CD14-positive monocyte (primary cell): Measurements from ENCODE around the gene PRMT2. TPM values are rescaled to one million over a fixed set of nuclear protein-coding genes. Genes with fewer than 3 reads are reported as not detected.

Source experiments
- DNase-seq, 3 donors: peaks; one replicate each; pipeline ENCODE4 v3.0.0-alpha.2; 2011 to 2022
- H2AFZ ChIP-seq: 2 replicates; pipeline ENCODE4 v1.6.0; 2012; ENCODE audit warnings: mild to moderate bottlenecking, low read depth, low read length, inconsistent platforms; ENCODE audit not compliant: insufficient read depth, poor library complexity, severe bottlenecking
- H3K27ac ChIP-seq, 2 donors: 1 replicate in 1 of 2; 2 replicates in 1 of 2; pipeline ENCODE4 v1.5.1; 2012 to 2013; ENCODE audit warnings: low read length in 2 of 2, control low read depth in 1 of 2, inconsistent platforms in 1 of 2, low read depth in 1 of 2, mild to moderate bottlenecking in 1 of 2
- H3K27me3 ChIP-seq, 2 donors: one replicate each; pipeline versions ENCODE4 v1.6.0 to v1.6.1; 2011 to 2013; ENCODE audit warnings: low read length in 2 of 2; ENCODE audit not compliant: control insufficient read depth in 2 of 2, insufficient read depth in 2 of 2
- H3K36me3 ChIP-seq, 2 donors: replicated peaks in 1 of 2; 1 replicate in 1 of 2; 2 replicates in 1 of 2; pipeline versions ENCODE4 v1.5.1 to v1.6.1; 2012 to 2013; ENCODE audit warnings: low read length in 2 of 2, control low read depth in 1 of 2, inconsistent platforms in 1 of 2, mild to moderate bottlenecking in 1 of 2; ENCODE audit not compliant: insufficient read depth in 2 of 2, control insufficient read depth in 1 of 2
- H3K4me1 ChIP-seq, 2 donors: 1 replicate in 1 of 2; 2 replicates in 1 of 2; pipeline versions ENCODE4 v1.5.1 to v1.6.1; 2012 to 2013; ENCODE audit warnings: low read length in 2 of 2, control low read depth in 1 of 2, inconsistent platforms in 1 of 2, mild to moderate bottlenecking in 1 of 2, moderate library complexity in 1 of 2; ENCODE audit not compliant: insufficient read depth in 2 of 2, control insufficient read depth in 1 of 2
- H3K4me2 ChIP-seq: replicated peaks from 2 replicates; pipeline ENCODE3; 2012; ENCODE audit warnings: low read length, moderate library complexity, mild to moderate bottlenecking; ENCODE audit not compliant: poor library complexity, severe bottlenecking; ENCODE audit errors: extremely low read depth
- H3K4me3 ChIP-seq, 3 experiments: fragments of 200-600 bp in 1 of 3; sonication (generic) in 1 of 3; replicated peaks in 1 of 3; 1 replicate in 2 of 3; 2 replicates in 1 of 3; pipeline ENCODE4 v1.5.1; 2011 to 2013; ENCODE audit warnings: low read length in 3 of 3, mild to moderate bottlenecking in 3 of 3, control low read depth in 2 of 3, low read depth in 2 of 3, inconsistent platforms in 1 of 3, moderate library complexity in 1 of 3
- H3K79me2 ChIP-seq: 2 replicates; pipeline ENCODE4 v1.6.0; 2012; ENCODE audit warnings: mild to moderate bottlenecking, control low read depth, inconsistent platforms, low read length, moderate library complexity; ENCODE audit not compliant: insufficient read depth
- H3K9ac ChIP-seq: 2 replicates; pipeline ENCODE4 v1.6.0; 2017; ENCODE audit warnings: low read length, mild to moderate bottlenecking; ENCODE audit not compliant: insufficient read depth, poor library complexity, severe bottlenecking
- H3K9me3 ChIP-seq, 2 donors: replicated peaks in 1 of 2; 1 replicate in 1 of 2; 2 replicates in 1 of 2; pipeline versions ENCODE4 v1.5.1 to v1.6.1; 2012 to 2013; ENCODE audit warnings: low read length in 2 of 2, control low read depth in 1 of 2; ENCODE audit not compliant: control insufficient read depth in 1 of 2, insufficient read depth in 1 of 2
- H4K20me1 ChIP-seq: 2 replicates; pipeline ENCODE4 v1.6.0; 2012; ENCODE audit warnings: mild to moderate bottlenecking, low read length, control low read depth, moderate library complexity; ENCODE audit not compliant: insufficient read depth
- H3K27ac Mint-ChIP-seq, 7 donors: one replicate each; pipeline ENCODE4 v1.8.0; 2020; ENCODE audit warnings: mild to moderate bottlenecking in 7 of 7, mixed read lengths in 7 of 7, moderate library complexity in 6 of 7, inconsistent platforms in 2 of 7
- H3K27me3 Mint-ChIP-seq, 3 donors: one replicate each; pipeline ENCODE4 v1.8.0; 2021 to 2022; ENCODE audit warnings: low read depth in 3 of 3, mild to moderate bottlenecking in 3 of 3, mixed read lengths in 3 of 3, moderate library complexity in 3 of 3, inconsistent platforms in 1 of 3
- H3K36me3 Mint-ChIP-seq, 2 donors: one replicate each; pipeline ENCODE4 v1.8.0; 2020; ENCODE audit warnings: mixed read lengths in 2 of 2, inconsistent platforms in 1 of 2, mild to moderate bottlenecking in 1 of 2
- H3K4me1 Mint-ChIP-seq: one replicate; pipeline ENCODE4 v1.8.0; 2020; ENCODE audit warnings: mild to moderate bottlenecking, mixed read lengths
- H3K4me3 Mint-ChIP-seq, 2 donors: one replicate each; pipeline ENCODE4 v1.8.0; 2020; ENCODE audit warnings: mild to moderate bottlenecking in 2 of 2, mixed read lengths in 2 of 2, moderate library complexity in 1 of 2
- H3K9me3 Mint-ChIP-seq, 7 donors: one replicate each; pipeline ENCODE4 v1.8.0; 2020 to 2022; ENCODE audit warnings: mixed read lengths in 7 of 7, mild to moderate bottlenecking in 6 of 7, moderate library complexity in 6 of 7, inconsistent platforms in 2 of 7
- WGBS: methylation state at CpG from one replicate; pipeline ENCODE4 v1.1.5; 2013; ENCODE audit warnings: missing lambda C conversion rate; ENCODE audit not compliant: insufficient coverage; 5-methylcytosine and 5-hydroxymethylcytosine counted together
- intact Hi-C, 2 donors: fragments of 100-400 bp; cut with micrococcal nuclease; formaldehyde crosslinking; loops; one replicate each; pipeline versions ENCODE4 v1.15.0 to v1.15.1; 2023
- polyA plus RNA-seq, 3 donors: library from polyadenylated mRNA; depleted of rRNA in 1 of 3; unstranded in 2 of 3; stranded (reverse) in 1 of 3; fragments of 300-500 nt in 2 of 3; fragments of >200 nt in 1 of 3; fragmentation: Illumina TruSeq in 2 of 3; gene quantifications; 1 replicate in 2 of 3; 2 replicates in 1 of 3; pipeline ENCODE4 v1.2.3, GENCODE V29; 2012 to 2021
- TF ChIP-seq, protein P1 (sequence below): fragments of 200-600 bp; IDR thresholded peaks from one replicate; pipeline ENCODE4 v1.8.0; 2022; ENCODE audit warnings: antibody characterized with exemption, mild to moderate bottlenecking

The PRMT2 gene
- polyA plus RNA-seq, 3 donors, result 71.5 to 106 (median 77.2) TPM

DNA sequence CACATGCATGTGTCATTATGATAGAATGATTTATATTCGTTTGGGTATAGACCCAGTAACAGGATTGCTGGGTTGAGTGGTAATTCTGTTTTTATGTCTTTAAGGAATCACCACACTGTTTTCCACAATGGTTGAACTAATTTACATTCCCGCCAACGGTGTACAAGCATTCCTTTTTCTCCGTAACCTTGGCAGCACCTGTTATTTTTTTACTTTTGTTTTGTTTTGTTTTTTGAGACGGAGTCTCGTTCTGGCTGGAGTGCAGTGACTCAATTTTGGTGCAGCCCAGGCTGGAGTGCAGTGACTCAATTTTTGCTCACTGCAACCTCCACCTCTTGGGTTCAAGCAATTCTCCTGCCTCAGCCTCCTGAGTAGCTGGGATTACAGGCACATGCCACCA is 22.1 kb upstream of the PRMT2 start:
- Mint-ChIP-seq H3K4me1 (peaks cover 6% of the 10 kb centered on the region), H3K27ac (no peak overlapping the region), H3K4me3 (no peak overlapping the region), H3K36me3 (no peaks in the 10 kb centered on the region), H3K9me3 (peaks cover 6 to 15% (median 11%) of the 10 kb centered on the region in 7 donors), H3K27me3 (no peaks in the 10 kb centered on the region)
- no peak overlapping the region for H2AFZ ChIP-seq
- DNase-seq, result no peak
- peaks cover 0 to 9% of the 10 kb centered on the region in 2 donors for H3K9me3 ChIP-seq
- WGBS, result 88% methylated on average over 3 of the region's 6 CpGs
- H3K36me3 ChIP-seq, result no peaks in the 10 kb centered on the region
- no peaks in the 10 kb centered on the region for H4K20me1 ChIP-seq
- no peak overlapping the region for H3K4me3 ChIP-seq
- no peak overlapping the region for H3K4me2 ChIP-seq
- H3K9ac ChIP-seq, result no peak overlapping the region
- peaks cover 0 to 6% of the 10 kb centered on the region in 2 donors for H3K4me1 ChIP-seq
- H3K27me3 ChIP-seq, result no peaks in the 10 kb centered on the region
- H3K27ac ChIP-seq, result no peak overlapping the region
- intact Hi-C loops, result no loop called here
- H3K79me2 ChIP-seq, result no peaks in the 10 kb centered on the region
- TF ChIP-seq, protein P1, sequence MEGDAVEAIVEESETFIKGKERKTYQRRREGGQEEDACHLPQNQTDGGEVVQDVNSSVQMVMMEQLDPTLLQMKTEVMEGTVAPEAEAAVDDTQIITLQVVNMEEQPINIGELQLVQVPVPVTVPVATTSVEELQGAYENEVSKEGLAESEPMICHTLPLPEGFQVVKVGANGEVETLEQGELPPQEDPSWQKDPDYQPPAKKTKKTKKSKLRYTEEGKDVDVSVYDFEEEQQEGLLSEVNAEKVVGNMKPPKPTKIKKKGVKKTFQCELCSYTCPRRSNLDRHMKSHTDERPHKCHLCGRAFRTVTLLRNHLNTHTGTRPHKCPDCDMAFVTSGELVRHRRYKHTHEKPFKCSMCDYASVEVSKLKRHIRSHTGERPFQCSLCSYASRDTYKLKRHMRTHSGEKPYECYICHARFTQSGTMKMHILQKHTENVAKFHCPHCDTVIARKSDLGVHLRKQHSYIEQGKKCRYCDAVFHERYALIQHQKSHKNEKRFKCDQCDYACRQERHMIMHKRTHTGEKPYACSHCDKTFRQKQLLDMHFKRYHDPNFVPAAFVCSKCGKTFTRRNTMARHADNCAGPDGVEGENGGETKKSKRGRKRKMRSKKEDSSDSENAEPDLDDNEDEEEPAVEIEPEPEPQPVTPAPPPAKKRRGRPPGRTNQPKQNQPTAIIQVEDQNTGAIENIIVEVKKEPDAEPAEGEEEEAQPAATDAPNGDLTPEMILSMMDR, result no peak

DNA sequence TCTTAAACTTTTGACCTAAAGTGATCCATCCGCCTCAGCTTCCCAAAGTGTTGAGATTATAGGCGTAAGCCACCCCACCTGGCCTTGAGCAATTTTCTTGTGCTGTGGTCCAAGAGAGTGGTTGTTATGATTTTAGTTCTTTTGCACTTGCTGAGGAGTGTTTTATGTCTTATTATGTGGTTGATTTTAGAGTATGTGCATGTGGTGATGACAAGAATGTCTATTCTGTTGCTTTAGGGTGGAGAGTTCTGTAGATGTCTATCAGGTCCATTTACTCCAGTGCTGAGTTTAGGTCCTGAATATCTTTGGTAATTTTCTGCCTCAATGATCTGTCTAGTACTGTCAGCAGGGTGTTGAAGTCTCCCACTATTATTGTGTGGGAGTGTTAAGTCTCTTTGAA is 19.4 kb upstream of the PRMT2 start:
- Mint-ChIP-seq H3K4me1 (peaks cover 23% of the 10 kb centered on the region), H3K9me3 (peaks cover 6 to 13% (median 10%) of the 10 kb centered on the region in 7 donors), H3K36me3 (peaks cover 0 to 2% of the 10 kb centered on the region in 2 donors), H3K27ac (no peak overlapping the region), H3K4me3 (no peak overlapping the region), H3K27me3 (no peaks in the 10 kb centered on the region)
- Histone ChIP-seq H3K27me3 (no peaks in the 10 kb centered on the region), H3K4me2 (no peak overlapping the region), H2AFZ (no peak overlapping the region), H3K27ac (no peak overlapping the region), H3K79me2 (no peaks in the 10 kb centered on the region), H3K36me3 (no peaks in the 10 kb centered on the region), H3K9me3 (peaks cover 0 to under 1% of the 10 kb centered on the region in 2 donors), H3K4me1 (peaks cover 11 to 27% of the 10 kb centered on the region in 2 donors), H3K9ac (no peak overlapping the region), H4K20me1 (no peaks in the 10 kb centered on the region), H3K4me3 (no peak overlapping the region)
- DNase-seq, result no peak
- intact Hi-C loops, result no loop called here
- no CpG with 5 or more reads among the region's 2 CpGs for WGBS
- TF ChIP-seq, protein P1, result no peak
